HG02973 (cell line): ENCODE data around the gene CILP2.

Source experiments
- ATAC-seq: cut with Tn5 transposase; IDR thresholded peaks from one replicate; pipeline ENCODE4 v1.9.1; 2021; ENCODE audit warnings: moderate library complexity; ENCODE audit not compliant: unreplicated experiment

Gene CILP2

GRCh38 chr19:19543640-19544039, 5.6 kb downstream of the CILP2 start:
- no peak for ATAC-seq

- ATAC-seq, result no peak
These were observed 6.3 kb downstream of the CILP2 start for GRCh38 chr19:19544257-19544953.

GRCh38 chr19:19544954-19545591, 7.0 kb downstream of the CILP2 start:
- ATAC-seq, result no peak

GRCh38 chr19:19545707-19546106, 7.6 kb downstream of the CILP2 start:
- no peak for ATAC-seq

GRCh38 chr19:19546751-19547162, 8.7 kb downstream of the CILP2 start:
- ATAC-seq, result no peak

- no peak for ATAC-seq
These were observed 9.7 kb downstream of the CILP2 start for GRCh38 chr19:19547674-19548336.

- no peak for ATAC-seq
These were observed 11.1 kb downstream of the CILP2 start for GRCh38 chr19:19548915-19549759.

- ATAC-seq, result no peak
These were observed 11.9 kb downstream of the CILP2 start for GRCh38 chr19:19549804-19550464.

GRCh38 chr19:19550485-19550929, 12.4 kb downstream of the CILP2 start:
- ATAC-seq, result no peak

GRCh38 chr19:19550972-19551852, 13.1 kb downstream of the CILP2 start:
- ATAC-seq, result no peak

- ATAC-seq, result no peak
These were observed 13.8 kb downstream of the CILP2 start for GRCh38 chr19:19551853-19552192.

GRCh38 chr19:19552798-19553197, 14.7 kb downstream of the CILP2 start:
- no peak for ATAC-seq

GRCh38 chr19:19553670-19554069, 15.6 kb downstream of the CILP2 start:
- ATAC-seq, result no peak

- ATAC-seq, result no peak
These were observed 16.3 kb downstream of the CILP2 start for GRCh38 chr19:19554074-19555023.

GRCh38 chr19:19558055-19558454, 20.0 kb downstream of the CILP2 start:
- ATAC-seq, result no peak

- ATAC-seq, result no peak
These were observed 20.6 kb downstream of the CILP2 start for GRCh38 chr19:19558636-19559035.

GRCh38 chr19:19559931-19560330, 21.9 kb downstream of the CILP2 start:
- ATAC-seq, result no peak

- ATAC-seq, result no peak
These were observed 24.0 kb downstream of the CILP2 start for GRCh38 chr19:19561946-19562664.
